Endothelial cell of umbilical vein (primary cell): ENCODE results near the gene GRM7. TPM values are rescaled to one million over a fixed set of nuclear protein-coding genes. Genes with fewer than 3 reads are reported as not detected.
A peak's percentile ranks its signal among the peaks of the same experiment; 100 is the strongest.

Experiments
- BruUV-seq: library from RNA; stranded (reverse); fragments of 400-500 nt; replicated peaks from 2 replicates; lab custom pipeline; 2021; lab: Mats Ljungman, UMichigan
- CTCF ChIA-PET: fragments of 300-600, 350-600 bp; sonication (Branson Sonifier 250); formaldehyde crosslinking; loops from one replicate; lab custom pipeline; 2021; ENCODE audit warnings: antibody characterized with exemption, inconsistent platforms; lab: Charles Lee
- POLR2A ChIA-PET: fragments of 300-600, 350-600 bp; sonication (Branson Sonifier 250); formaldehyde crosslinking; loops from one replicate; lab custom pipeline; 2021; ENCODE audit warnings: antibody characterized with exemption, inconsistent platforms; lab: Charles Lee
- DNase-seq: peaks from one replicate; pipeline ENCODE4 v3.0.0-alpha.2; 2011; ENCODE audit warnings: low read depth, low spot score
- FAIRE-seq: peaks from 2 replicates; lab custom pipeline; 2011; peaks lifted over from hg19 to GRCh38; lab: Jason Lieb, UNC
- H2AFZ ChIP-seq: 2 replicates; pipeline ENCODE4 v1.6.0; 2012; ENCODE audit warnings: low read depth, low read length, control low read depth, inconsistent platforms
- H3K27ac ChIP-seq: 2 replicates; pipeline ENCODE4 v1.5.1; 2011; ENCODE audit warnings: low read depth, mild to moderate bottlenecking, control low read depth, low read length, moderate library complexity; ENCODE audit not compliant: insufficient read depth
- H3K27me3 ChIP-seq, 2 experiments: 2 replicates each; pipeline versions ENCODE4 v1.6.0 to v1.6.1; 2011; ENCODE audit warnings: low read length in 2 of 2, mixed read lengths in 1 of 2; ENCODE audit not compliant: control insufficient read depth in 2 of 2, insufficient read depth in 2 of 2
- H3K36me3 ChIP-seq, 2 experiments: 2 replicates in 1 of 2; 3 replicates in 1 of 2; pipeline ENCODE4 v1.5.1; 2011; ENCODE audit warnings: low read length in 2 of 2, mild to moderate bottlenecking in 1 of 2, moderate library complexity in 1 of 2; ENCODE audit not compliant: control insufficient read depth in 2 of 2, insufficient read depth in 2 of 2; ENCODE audit errors: extremely low read depth in 1 of 2
- H3K4me1 ChIP-seq: 3 replicates; pipeline ENCODE4 v1.5.1; 2011; ENCODE audit warnings: mild to moderate bottlenecking, low read length; ENCODE audit not compliant: control insufficient read depth, insufficient read depth; ENCODE audit errors: extremely low read depth
- H3K4me2 ChIP-seq: 2 replicates; pipeline ENCODE4 v1.6.1; 2011; ENCODE audit warnings: low read length, control low read depth, mixed read lengths; ENCODE audit not compliant: insufficient read depth
- H3K4me3 ChIP-seq, 3 experiments: fragments of 200-600 bp in 1 of 3; sonication (generic), shearing (Covaris generic) in 1 of 3; replicated peaks in 1 of 3; 2 replicates each; pipeline ENCODE4 v1.5.1; 2011 to 2016; ENCODE audit warnings: control low read depth in 3 of 3, low read length in 3 of 3, mild to moderate bottlenecking in 2 of 3, inconsistent platforms in 1 of 3, low read depth in 1 of 3, moderate library complexity in 1 of 3; ENCODE audit not compliant: insufficient read depth in 1 of 3
- H3K79me2 ChIP-seq: 2 replicates; pipeline ENCODE4 v1.6.0; 2012; ENCODE audit warnings: low read length, inconsistent platforms; ENCODE audit not compliant: control insufficient read depth, insufficient read depth
- H3K9ac ChIP-seq: replicated peaks from 2 replicates; pipeline ENCODE3; 2011; ENCODE audit warnings: low read length, control low read depth; ENCODE audit not compliant: insufficient read depth; ENCODE audit errors: extremely low read depth
- H3K9me1 ChIP-seq: replicated peaks from 3 replicates; pipeline ENCODE4 v1.6.0; 2011; ENCODE audit warnings: mild to moderate bottlenecking, low read length; ENCODE audit not compliant: control insufficient read depth, insufficient read depth; ENCODE audit errors: extremely low read depth
- H3K9me3 ChIP-seq: replicated peaks from 2 replicates; pipeline ENCODE4 v1.5.1; 2012; ENCODE audit warnings: low read length, inconsistent platforms; ENCODE audit not compliant: control insufficient read depth, insufficient read depth
- H4K20me1 ChIP-seq: replicated peaks from 2 replicates; pipeline ENCODE3; 2011; ENCODE audit warnings: mild to moderate bottlenecking, low read length; ENCODE audit not compliant: control insufficient read depth, insufficient read depth; ENCODE audit errors: extremely low read depth
- CTCF ChIP-seq, 2 donors: IDR thresholded peaks; 1 replicate in 1 of 2; 2 replicates in 1 of 2; pipeline ENCODE4 v1.5.1; 2011; ENCODE audit warnings: low read length in 2 of 2, mild to moderate bottlenecking in 2 of 2, moderate library complexity in 2 of 2, control low read depth in 1 of 2, inconsistent platforms in 1 of 2, low read depth in 1 of 2; ENCODE audit not compliant: insufficient read depth in 1 of 2; ENCODE audit errors: extremely low read depth in 1 of 2
- EZH2 ChIP-seq: IDR thresholded peaks from 2 replicates; pipeline ENCODE4 v1.6.1; 2012; ENCODE audit warnings: borderline replicate concordance, low read depth, mild to moderate bottlenecking, moderate library complexity, low read length, inconsistent platforms; ENCODE audit not compliant: severe bottlenecking
- FOS ChIP-seq: IDR thresholded peaks from 2 replicates; pipeline ENCODE4 v1.6.1; 2011; ENCODE audit warnings: mild to moderate bottlenecking, low read length, moderate library complexity, borderline replicate concordance; ENCODE audit not compliant: insufficient read depth
- GATA2 ChIP-seq: IDR thresholded peaks from 2 replicates; pipeline ENCODE4 v1.7.0; 2011; ENCODE audit warnings: low read depth, mild to moderate bottlenecking, moderate library complexity, mixed read lengths, low read length; ENCODE audit not compliant: insufficient read length, insufficient read depth
- JUN ChIP-seq: IDR thresholded peaks from 2 replicates; pipeline ENCODE4 v1.6.1; 2011; ENCODE audit warnings: borderline replicate concordance, low read depth; ENCODE audit not compliant: insufficient read length, insufficient read depth
- MAX ChIP-seq: IDR thresholded peaks from 2 replicates; pipeline ENCODE4 v1.6.1; 2011; ENCODE audit not compliant: insufficient read depth, insufficient read length
- MYC ChIP-seq: IDR thresholded peaks from one replicate; pipeline ENCODE4 v1.6.1; 2011; ENCODE audit warnings: mild to moderate bottlenecking, low read depth, low read length
- POLR2A ChIP-seq: IDR thresholded peaks from 2 replicates; pipeline ENCODE4 v1.6.1; 2012; ENCODE audit warnings: low read depth, mild to moderate bottlenecking, control low read depth, low read length
- dilution Hi-C: fragments of 300-500 bp; cut with MboI; formaldehyde crosslinking; loops from one replicate; pipeline ENCODE4 v1.15.0; 2019; ENCODE audit warnings: low sequenced_read_pairs; ENCODE audit not compliant: extremely low pct_ligation_motif_present
- intact Hi-C: fragments of 100-400 bp; cut with micrococcal nuclease; formaldehyde crosslinking; loops from one replicate; pipeline ENCODE4 v1.10.0; 2022
- polyA plus RNA-seq, 4 experiments: library from polyadenylated mRNA; depleted of rRNA in 3 of 4; stranded (reverse) in 3 of 4; unstranded in 1 of 4; fragments of >200 nt; gene quantifications; 2 replicates each; pipeline versions ENCODE4 v1.2.1 to v1.2.3, GENCODE V29; 2011 to 2012; ENCODE audit warnings: missing spikeins in 1 of 4
- total RNA-seq: library from RNA; stranded (reverse); gene quantifications from 2 replicates; pipeline ENCODE4 v1.2.3, GENCODE V29; 2021

GRM7 gene
- total and polyA plus RNA-seq, 2 donors (not counting 3 experiments of a cell fraction or from before 2014, with no cell fraction given) = 0.12 TPM; not detected in 1

- H4K20me1 ChIP-seq = no peaks in the 10 kb centered on the region
- no peaks in the 10 kb centered on the region for H3K4me1 ChIP-seq
- H3K27ac ChIP-seq = no peak overlapping the region
- H3K9ac ChIP-seq = no peak overlapping the region
- H3K4me2 ChIP-seq = no peak overlapping the region
- H3K79me2 ChIP-seq = no peaks in the 10 kb centered on the region
- intact Hi-C loops = no loop called here
- H2AFZ ChIP-seq = no peak overlapping the region
- TF ChIP-seq MAX = no peak
- no peak for TF ChIP-seq FOS
- DNase-seq (no peak), FAIRE-seq (no peak)
- POLR2A ChIA-PET = no interaction called here
- H3K36me3 ChIP-seq = no peaks in the 10 kb centered on the region
- dilution Hi-C loops = no loop called here
- BruUV-seq = no TSS peak
- H3K27me3 ChIP-seq = no peaks in the 10 kb centered on the region
- CTCF ChIA-PET = interaction anchor here (0.8 to 1.2 kb wide), 3 partner anchors 8 to 460 kb away, joined by 3 to 7 read pairs (median 3); no protein-coding TSS in a partner anchor
- no peak overlapping the region for H3K4me3 ChIP-seq
- H3K9me1 ChIP-seq = no peaks in the 10 kb centered on the region
- H3K9me3 ChIP-seq = no peaks in the 10 kb centered on the region
Observed at GRCh38 chr3:7651274-7651673, 790.4 kb downstream of the GRM7 start.

- Histone ChIP-seq H3K4me1 (no peaks in the 10 kb centered on the region), H3K4me3 (no peak overlapping the region), H3K36me3 (no peaks in the 10 kb centered on the region), H4K20me1 (no peaks in the 10 kb centered on the region), H3K9ac (no peak overlapping the region), H3K9me3 (no peaks in the 10 kb centered on the region), H3K27me3 (no peaks in the 10 kb centered on the region), H3K4me2 (no peak overlapping the region), H3K9me1 (no peaks in the 10 kb centered on the region), H2AFZ (no peak overlapping the region), H3K27ac (no peak overlapping the region), H3K79me2 (no peaks in the 10 kb centered on the region)
- dilution Hi-C loops (no loop called here), intact Hi-C loops (no loop called here)
- DNase-seq (no peak), FAIRE-seq (peak; percentile 4)
- ChIA-PET CTCF (interaction anchor here (2.8 kb wide), 1 partner anchor 12 kb away, joined by 9 read pairs; no protein-coding TSS in a partner anchor), POLR2A (no interaction called here)
- BruUV-seq = no TSS peak
- TF ChIP-seq EZH2 (no peak), GATA2 (no peak), POLR2A (no peak), CTCF (IDR thresholded peaks at IDR 0.05; ENCODE audit: extremely low read depth in 1 of 2, insufficient read depth in 1 of 2, low read depth in 1 of 2, low read length in 2 of 2) (no peak), MYC (no peak), JUN (no peak)
Observed at GRCh38 chr3:7657214-7658112, 796.5 kb downstream of the GRM7 start.
